Measurements from ENCODE around the gene KIF19. TPM values are rescaled to one million over a fixed set of nuclear protein-coding genes. Genes with fewer than 3 reads are reported as not detected.

The KIF19 gene
- total RNA-seq, 2 donors from 2014 or later = 0.27 to 2.4 TPM

DNA sequence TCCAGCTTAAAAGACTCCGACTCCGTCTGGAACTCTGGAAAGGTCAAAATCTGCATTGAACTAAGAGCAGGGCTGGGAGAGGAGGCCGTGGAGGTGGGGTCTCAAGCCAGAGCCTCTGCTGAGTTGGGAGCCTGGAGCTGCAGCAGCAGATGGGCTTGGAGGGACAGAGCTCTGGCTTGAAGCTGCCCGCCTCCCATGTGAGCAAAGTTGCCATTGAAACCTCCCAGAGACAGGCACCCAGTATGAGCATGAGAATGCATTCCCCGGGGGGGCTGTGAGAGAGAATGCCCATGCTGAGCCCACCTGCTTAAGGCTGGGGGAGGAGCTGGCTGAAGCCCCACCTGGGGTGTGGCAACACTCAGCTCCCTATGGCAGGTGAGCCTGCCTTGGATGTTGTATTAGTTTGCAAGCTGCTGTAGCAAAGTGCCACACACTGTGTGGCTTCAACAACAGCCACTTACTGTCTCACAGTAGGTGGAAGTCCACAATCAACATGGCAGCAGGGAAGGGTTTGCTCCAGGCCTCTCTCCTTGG is 9.6 kb downstream of the KIF19 start:
- Histone ChIP-seq H3K27me3 (ENCODE audit: control insufficient read depth, insufficient read depth, low read length, poor library complexity, severe bottlenecking) (no peaks in the 10 kb centered on the region), H3K36me3 (ENCODE audit: control insufficient read depth, insufficient read depth, low read length) (no peaks in the 10 kb centered on the region), H3K27ac (ENCODE audit: low read depth, low read length) (no peak overlapping the region), H3K9ac (ENCODE audit: extremely low read depth, low read length, poor library complexity, severe bottlenecking) (no peak overlapping the region), H3K4me1 (ENCODE audit: control insufficient read depth, insufficient read depth, low read length) (peaks cover 15% of the 10 kb centered on the region), H3K4me3 (ENCODE audit: low read length) (no peak overlapping the region), H3K9me3 (ENCODE audit: control insufficient read depth, low read length) (no peaks in the 10 kb centered on the region)
- H3K27ac Mint-ChIP-seq = no peak overlapping the region
- peaks cover 32% of the 10 kb centered on the region for H3K4me1 Mint-ChIP-seq
- no peak for DNase-seq
- whole genome bisulfite sequencing, 2 experiments (ENCODE audit: insufficient coverage in 1 of 2, insufficient read length in 1 of 2) = 77 to 81% methylated on average over 4 to 5 of the region's 5 CpGs
- TF ChIP-seq, protein P1, sequence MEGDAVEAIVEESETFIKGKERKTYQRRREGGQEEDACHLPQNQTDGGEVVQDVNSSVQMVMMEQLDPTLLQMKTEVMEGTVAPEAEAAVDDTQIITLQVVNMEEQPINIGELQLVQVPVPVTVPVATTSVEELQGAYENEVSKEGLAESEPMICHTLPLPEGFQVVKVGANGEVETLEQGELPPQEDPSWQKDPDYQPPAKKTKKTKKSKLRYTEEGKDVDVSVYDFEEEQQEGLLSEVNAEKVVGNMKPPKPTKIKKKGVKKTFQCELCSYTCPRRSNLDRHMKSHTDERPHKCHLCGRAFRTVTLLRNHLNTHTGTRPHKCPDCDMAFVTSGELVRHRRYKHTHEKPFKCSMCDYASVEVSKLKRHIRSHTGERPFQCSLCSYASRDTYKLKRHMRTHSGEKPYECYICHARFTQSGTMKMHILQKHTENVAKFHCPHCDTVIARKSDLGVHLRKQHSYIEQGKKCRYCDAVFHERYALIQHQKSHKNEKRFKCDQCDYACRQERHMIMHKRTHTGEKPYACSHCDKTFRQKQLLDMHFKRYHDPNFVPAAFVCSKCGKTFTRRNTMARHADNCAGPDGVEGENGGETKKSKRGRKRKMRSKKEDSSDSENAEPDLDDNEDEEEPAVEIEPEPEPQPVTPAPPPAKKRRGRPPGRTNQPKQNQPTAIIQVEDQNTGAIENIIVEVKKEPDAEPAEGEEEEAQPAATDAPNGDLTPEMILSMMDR (conservative IDR thresholded peaks at IDR 0.05) = no peak
- peaks cover 6% of the 10 kb centered on the region for H3K27me3 Mint-ChIP-seq (ENCODE audit: insufficient read depth)
- H3K36me3 Mint-ChIP-seq (ENCODE audit: low read depth) = no peaks in the 10 kb centered on the region
- no peaks in the 10 kb centered on the region for H3K9me3 Mint-ChIP-seq
- no peak overlapping the region for H3K4me3 Mint-ChIP-seq

DNA sequence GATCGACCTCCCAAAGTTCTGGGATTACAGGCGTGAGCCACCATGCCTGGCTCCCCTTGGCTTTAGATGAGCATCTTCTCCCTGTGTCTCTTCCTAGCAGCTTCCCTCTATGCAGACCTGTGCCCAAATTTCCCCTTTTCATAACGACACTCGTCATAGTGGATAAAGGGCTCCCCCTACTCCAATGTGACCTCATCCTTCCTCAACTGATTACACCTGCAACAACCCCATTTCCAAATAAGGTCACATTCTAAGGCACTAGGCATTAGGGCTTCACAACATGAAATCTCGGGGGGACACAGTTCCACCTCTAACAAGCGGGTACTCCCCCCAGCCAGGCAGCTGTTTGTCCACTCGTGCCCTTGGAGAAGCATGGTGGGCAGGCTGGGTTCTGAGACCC is 10.3 kb downstream of the KIF19 start:
- DNase-seq = no peak
- no peaks in the 10 kb centered on the region for H3K27me3 ChIP-seq (ENCODE audit: control insufficient read depth, insufficient read depth, low read length, poor library complexity, severe bottlenecking)
- H3K27ac ChIP-seq (ENCODE audit: low read depth, low read length) = no peak overlapping the region
- H3K4me1 ChIP-seq (ENCODE audit: control insufficient read depth, insufficient read depth, low read length) = peaks cover 15% of the 10 kb centered on the region
- no peaks in the 10 kb centered on the region for H3K9me3 Mint-ChIP-seq
- TF ChIP-seq, protein P1 (conservative IDR thresholded peaks at IDR 0.05) = no peak
- no peak overlapping the region for H3K4me3 Mint-ChIP-seq
- H3K27ac Mint-ChIP-seq = no peak overlapping the region
- no peaks in the 10 kb centered on the region for H3K36me3 Mint-ChIP-seq (ENCODE audit: low read depth)
- H3K4me1 Mint-ChIP-seq = peaks cover 34% of the 10 kb centered on the region
- no peak overlapping the region for H3K9ac ChIP-seq (ENCODE audit: extremely low read depth, low read length, poor library complexity, severe bottlenecking)
- peaks cover 5% of the 10 kb centered on the region for H3K27me3 Mint-ChIP-seq (ENCODE audit: insufficient read depth)
- H3K4me3 ChIP-seq (ENCODE audit: low read length) = no peak overlapping the region
- 92% methylated on average over 4 to 7 of the region's 7 CpGs for WGBS, 2 experiments (ENCODE audit: insufficient coverage in 1 of 2, insufficient read length in 1 of 2)
- no peaks in the 10 kb centered on the region for H3K36me3 ChIP-seq (ENCODE audit: control insufficient read depth, insufficient read depth, low read length)
- no peaks in the 10 kb centered on the region for H3K9me3 ChIP-seq (ENCODE audit: control insufficient read depth, low read length)

DNA sequence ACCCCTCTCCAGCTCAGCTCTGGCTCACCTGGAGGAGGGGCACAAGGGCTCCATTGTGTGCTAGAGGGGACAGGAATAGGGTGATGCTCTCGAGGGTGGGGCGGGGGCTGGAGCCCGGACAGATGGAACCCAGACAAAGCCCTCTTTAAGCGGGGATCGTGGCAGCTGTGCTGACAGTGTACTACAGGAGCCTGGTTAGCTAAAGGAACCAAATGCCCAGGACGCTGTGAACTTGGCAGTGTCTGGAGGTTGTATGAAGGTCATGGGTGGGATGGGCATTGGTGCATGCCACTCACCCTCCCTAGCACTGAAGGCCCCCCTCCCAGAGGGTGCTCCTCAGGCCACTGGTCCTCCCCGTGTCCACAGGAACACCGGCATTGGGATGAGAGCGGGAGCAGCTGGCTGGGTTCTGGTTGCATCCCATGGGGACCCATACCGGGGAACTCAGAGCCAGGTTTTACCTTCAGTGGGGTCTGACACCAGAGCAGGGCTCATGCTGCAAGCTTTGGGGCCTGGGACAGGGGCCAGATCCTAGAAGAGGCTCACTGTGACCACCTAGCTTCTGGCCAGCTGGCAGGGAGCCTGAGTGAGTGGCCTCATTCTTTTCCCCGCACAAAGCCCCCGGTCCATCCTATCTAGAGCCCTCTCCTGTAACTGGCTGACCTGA is 11.9 kb downstream of the KIF19 start:
- TF ChIP-seq, protein P1 (conservative IDR thresholded peaks at IDR 0.05) = no peak
- no peak overlapping the region for H3K4me3 Mint-ChIP-seq
- WGBS, 2 experiments (ENCODE audit: insufficient coverage in 1 of 2, insufficient read length in 1 of 2) = 88 to 91% methylated on average over 8 to 12 of the region's 12 CpGs
- no peak overlapping the region for H3K4me3 ChIP-seq (ENCODE audit: low read length)
- no peaks in the 10 kb centered on the region for H3K36me3 ChIP-seq (ENCODE audit: control insufficient read depth, insufficient read depth, low read length)
- H3K9me3 ChIP-seq (ENCODE audit: control insufficient read depth, low read length) = no peaks in the 10 kb centered on the region
- H3K9me3 Mint-ChIP-seq = no peaks in the 10 kb centered on the region
- peaks cover 27% of the 10 kb centered on the region for H3K4me1 Mint-ChIP-seq
- no peak overlapping the region for H3K27ac ChIP-seq (ENCODE audit: low read depth, low read length)
- no peaks in the 10 kb centered on the region for H3K36me3 Mint-ChIP-seq (ENCODE audit: low read depth)
- peaks cover 5% of the 10 kb centered on the region for H3K27me3 Mint-ChIP-seq (ENCODE audit: insufficient read depth)
- no peak for DNase-seq
- H3K4me1 ChIP-seq (ENCODE audit: control insufficient read depth, insufficient read depth, low read length) = peaks cover 7% of the 10 kb centered on the region
- no peaks in the 10 kb centered on the region for H3K27me3 ChIP-seq (ENCODE audit: control insufficient read depth, insufficient read depth, low read length, poor library complexity, severe bottlenecking)
- no peak overlapping the region for H3K27ac Mint-ChIP-seq
- H3K9ac ChIP-seq (ENCODE audit: extremely low read depth, low read length, poor library complexity, severe bottlenecking) = no peak overlapping the region

All from endodermal cell (in vitro differentiated cells).